ENCODE results near the gene SLC35A2.
A peak's percentile ranks its signal among the peaks of the same experiment; 100 is the strongest.

Gene SLC35A2

DNA sequence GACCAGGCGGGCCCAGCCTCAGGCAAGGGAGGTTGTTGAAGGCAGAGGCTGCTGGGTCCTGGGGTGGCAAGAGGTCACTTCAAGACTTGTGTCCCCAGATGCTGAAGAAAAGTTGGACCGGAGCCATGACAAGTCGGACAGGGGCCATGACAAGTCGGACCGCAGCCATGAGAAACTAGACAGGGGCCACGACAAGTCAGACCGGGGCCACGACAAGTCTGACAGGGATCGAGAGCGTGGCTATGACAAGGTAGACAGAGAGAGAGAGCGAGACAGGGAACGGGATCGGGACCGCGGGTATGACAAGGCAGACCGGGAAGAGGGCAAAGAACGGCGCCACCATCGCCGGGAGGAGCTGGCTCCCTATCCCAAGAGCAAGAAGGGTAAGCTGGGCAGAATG is 9.3 kb downstream of the SLC35A2 start:
- Histone ChIP-seq H3F3A (ENCODE audit: insufficient read depth, low read length) (no peaks in the 10 kb centered on the region), H3K27ac (ENCODE audit: low read depth, low read length, poor library complexity, severe bottlenecking) (no peak overlapping the region), H3K4me1 (ENCODE audit: insufficient read depth, low read length, severe bottlenecking) (peaks cover 14% of the 10 kb centered on the region), H3K4me2 (ENCODE audit: low read length) (no peak overlapping the region), H4K20me1 (ENCODE audit: insufficient read depth, low read length) (no peaks in the 10 kb centered on the region), H3K27me3 (ENCODE audit: insufficient read depth, low read length) (no peaks in the 10 kb centered on the region), H3K36me3 (ENCODE audit: insufficient read depth, low read length) (peaks cover 49% of the 10 kb centered on the region), H3K4me3 (ENCODE audit: low read depth, low read length, poor library complexity, severe bottlenecking) (no peak overlapping the region), H3K9me2 (ENCODE audit: low read depth, low read length) (no peaks in the 10 kb centered on the region), H2AFZ (ENCODE audit: low read length) (no peak overlapping the region), H3K79me2 (ENCODE audit: insufficient read depth, low read length) (peaks cover 7% of the 10 kb centered on the region; the same call in 1 of the 2 replicates), H3K9me3 (ENCODE audit: low read length) (no peaks in the 10 kb centered on the region), H3K9ac (ENCODE audit: low read length) (no peak overlapping the region)
- TF ChIP-seq, protein P1, sequence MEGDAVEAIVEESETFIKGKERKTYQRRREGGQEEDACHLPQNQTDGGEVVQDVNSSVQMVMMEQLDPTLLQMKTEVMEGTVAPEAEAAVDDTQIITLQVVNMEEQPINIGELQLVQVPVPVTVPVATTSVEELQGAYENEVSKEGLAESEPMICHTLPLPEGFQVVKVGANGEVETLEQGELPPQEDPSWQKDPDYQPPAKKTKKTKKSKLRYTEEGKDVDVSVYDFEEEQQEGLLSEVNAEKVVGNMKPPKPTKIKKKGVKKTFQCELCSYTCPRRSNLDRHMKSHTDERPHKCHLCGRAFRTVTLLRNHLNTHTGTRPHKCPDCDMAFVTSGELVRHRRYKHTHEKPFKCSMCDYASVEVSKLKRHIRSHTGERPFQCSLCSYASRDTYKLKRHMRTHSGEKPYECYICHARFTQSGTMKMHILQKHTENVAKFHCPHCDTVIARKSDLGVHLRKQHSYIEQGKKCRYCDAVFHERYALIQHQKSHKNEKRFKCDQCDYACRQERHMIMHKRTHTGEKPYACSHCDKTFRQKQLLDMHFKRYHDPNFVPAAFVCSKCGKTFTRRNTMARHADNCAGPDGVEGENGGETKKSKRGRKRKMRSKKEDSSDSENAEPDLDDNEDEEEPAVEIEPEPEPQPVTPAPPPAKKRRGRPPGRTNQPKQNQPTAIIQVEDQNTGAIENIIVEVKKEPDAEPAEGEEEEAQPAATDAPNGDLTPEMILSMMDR (IDR thresholded peaks at IDR 0.05; ENCODE audit: low read length), result no peak
- no peak for TF ChIP-seq EZH2 (IDR thresholded peaks at IDR 0.05; ENCODE audit: borderline replicate concordance, low read length)

DNA sequence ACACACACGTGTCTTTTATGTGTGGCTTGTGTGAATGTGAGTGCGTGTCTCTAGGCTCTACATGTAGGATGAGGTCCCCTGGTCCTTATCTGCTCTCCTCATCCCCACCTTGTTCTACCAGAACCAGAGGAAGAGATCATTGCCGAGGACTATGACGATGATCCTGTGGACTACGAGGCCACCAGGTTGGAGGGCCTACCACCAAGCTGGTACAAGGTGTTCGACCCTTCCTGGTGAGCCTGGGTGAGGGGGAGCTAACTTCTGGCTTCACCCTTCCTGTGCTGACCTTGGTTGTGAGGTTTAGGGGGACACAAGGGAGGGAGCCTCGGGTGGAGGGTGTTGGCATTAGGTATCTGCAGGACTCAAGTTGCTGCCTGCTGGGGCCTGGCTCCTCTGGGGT is 10.4 kb downstream of the SLC35A2 start:
- H3K4me1 ChIP-seq (ENCODE audit: insufficient read depth, low read length, severe bottlenecking), result peaks cover 22% of the 10 kb centered on the region
- H2AFZ ChIP-seq (ENCODE audit: low read length), result no peak overlapping the region
- H3K9me2 ChIP-seq (ENCODE audit: low read depth, low read length), result no peaks in the 10 kb centered on the region
- no peaks in the 10 kb centered on the region for H3K9me3 ChIP-seq (ENCODE audit: low read length)
- no peak overlapping the region for H3K4me3 ChIP-seq (ENCODE audit: low read depth, low read length, poor library complexity, severe bottlenecking)
- H4K20me1 ChIP-seq (ENCODE audit: insufficient read depth, low read length), result no peaks in the 10 kb centered on the region
- H3K27ac ChIP-seq (ENCODE audit: low read depth, low read length, poor library complexity, severe bottlenecking), result no peak overlapping the region
- H3K9ac ChIP-seq (ENCODE audit: low read length), result no peak overlapping the region
- peaks cover 13% of the 10 kb centered on the region; the same call in 1 of the 2 replicates for H3K79me2 ChIP-seq (ENCODE audit: insufficient read depth, low read length)
- no peaks in the 10 kb centered on the region for H3F3A ChIP-seq (ENCODE audit: insufficient read depth, low read length)
- H3K4me2 ChIP-seq (ENCODE audit: low read length), result no peak overlapping the region
- peaks cover 49% of the 10 kb centered on the region for H3K36me3 ChIP-seq (ENCODE audit: insufficient read depth, low read length)
- no peak for TF ChIP-seq EZH2 (IDR thresholded peaks at IDR 0.05; ENCODE audit: borderline replicate concordance, low read length)
- TF ChIP-seq, protein P1 (IDR thresholded peaks at IDR 0.05; ENCODE audit: low read length), result no peak
- no peaks in the 10 kb centered on the region for H3K27me3 ChIP-seq (ENCODE audit: insufficient read depth, low read length)

DNA sequence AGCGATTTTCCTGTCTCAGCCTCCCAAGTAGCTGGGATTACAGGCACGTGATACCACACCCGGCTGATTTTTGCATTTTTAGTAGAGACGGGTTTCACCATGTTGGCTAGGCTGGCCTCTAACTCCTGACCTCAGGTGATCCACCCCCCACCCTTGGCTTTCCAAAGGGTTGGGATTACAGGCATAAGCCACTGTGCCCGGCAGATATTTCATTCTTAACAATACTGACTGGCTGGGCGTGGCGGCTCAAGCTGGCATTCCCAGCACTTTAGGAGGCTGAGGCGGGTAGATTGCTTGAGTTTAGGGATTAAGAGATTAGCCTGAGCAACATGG is 12.4 kb downstream of the SLC35A2 start:
- H3K79me2 ChIP-seq (ENCODE audit: insufficient read depth, low read length), result peaks cover 13% of the 10 kb centered on the region; the same call in 1 of the 2 replicates
- H3F3A ChIP-seq (ENCODE audit: insufficient read depth, low read length), result no peaks in the 10 kb centered on the region
- H4K20me1 ChIP-seq (ENCODE audit: insufficient read depth, low read length), result no peaks in the 10 kb centered on the region
- peak overlapping the region; percentile 90 for H3K27ac ChIP-seq (ENCODE audit: low read depth, low read length, poor library complexity, severe bottlenecking)
- TF ChIP-seq, protein P1 (IDR thresholded peaks at IDR 0.05; ENCODE audit: low read length), result no peak
- no peak for TF ChIP-seq EZH2 (IDR thresholded peaks at IDR 0.05; ENCODE audit: borderline replicate concordance, low read length)
- H3K9ac ChIP-seq (ENCODE audit: low read length), result peak overlapping the region; percentile 61; the same call in 1 of the 2 replicates
- H3K4me1 ChIP-seq (ENCODE audit: insufficient read depth, low read length, severe bottlenecking), result peaks cover 22% of the 10 kb centered on the region
- no peaks in the 10 kb centered on the region for H3K9me3 ChIP-seq (ENCODE audit: low read length)
- peaks cover 59% of the 10 kb centered on the region for H3K36me3 ChIP-seq (ENCODE audit: insufficient read depth, low read length)
- peak overlapping the region; percentile 100 for H3K4me3 ChIP-seq (ENCODE audit: low read depth, low read length, poor library complexity, severe bottlenecking)
- H3K4me2 ChIP-seq (ENCODE audit: low read length), result peak overlapping the region; percentile 96
- H3K27me3 ChIP-seq (ENCODE audit: insufficient read depth, low read length), result no peaks in the 10 kb centered on the region
- no peaks in the 10 kb centered on the region for H3K9me2 ChIP-seq (ENCODE audit: low read depth, low read length)
- no peak overlapping the region for H2AFZ ChIP-seq (ENCODE audit: low read length)
